ENCODE measurements around the gene PLXNA1.

DNA sequence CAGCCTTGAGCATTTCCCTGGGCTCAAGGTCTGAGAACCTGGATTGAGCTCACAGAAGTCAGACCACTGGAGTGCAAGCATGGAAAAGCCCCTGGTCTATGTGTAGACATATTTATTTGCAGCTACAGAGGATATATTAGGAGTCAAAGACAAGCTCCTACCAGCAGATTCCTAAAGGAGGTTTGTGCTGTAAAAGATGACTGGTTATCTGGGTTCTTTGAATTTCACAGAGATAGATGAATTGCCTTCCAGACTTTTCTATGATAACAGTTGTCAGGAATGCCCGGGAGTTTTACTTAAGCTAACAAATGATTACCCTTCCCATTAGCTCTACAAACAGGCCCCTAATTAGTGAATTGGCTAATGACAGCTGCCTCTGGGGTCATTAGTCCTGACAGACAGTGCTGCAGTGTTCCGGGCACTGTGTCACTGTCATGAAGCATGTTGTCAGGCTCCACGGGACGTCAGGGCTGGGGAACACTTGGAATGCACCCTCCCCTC is 48.8 kb upstream of the PLXNA1 start:
- TF ChIP-seq YY1 (IDR thresholded peaks at IDR 0.05; ENCODE audit: low read depth) (no peak), TCF12 (IDR thresholded peaks at IDR 0.05; ENCODE audit: low read depth) (no peak), TEAD4 (IDR thresholded peaks at IDR 0.05) (no peak), EGR1 (IDR thresholded peaks at IDR 0.05) (no peak), RAD21 (IDR thresholded peaks at IDR 0.05; ENCODE audit: low read depth) (no peak), EP300 (IDR thresholded peaks at IDR 0.05; ENCODE audit: borderline replicate concordance) (no peak), NFIC (IDR thresholded peaks at IDR 0.05) (no peak), TAF1 (IDR thresholded peaks at IDR 0.05; ENCODE audit: low read depth) (no peak)
- TF ChIP-seq, protein P1, sequence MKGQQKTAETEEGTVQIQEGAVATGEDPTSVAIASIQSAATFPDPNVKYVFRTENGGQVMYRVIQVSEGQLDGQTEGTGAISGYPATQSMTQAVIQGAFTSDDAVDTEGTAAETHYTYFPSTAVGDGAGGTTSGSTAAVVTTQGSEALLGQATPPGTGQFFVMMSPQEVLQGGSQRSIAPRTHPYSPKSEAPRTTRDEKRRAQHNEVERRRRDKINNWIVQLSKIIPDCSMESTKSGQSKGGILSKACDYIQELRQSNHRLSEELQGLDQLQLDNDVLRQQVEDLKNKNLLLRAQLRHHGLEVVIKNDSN (IDR thresholded peaks at IDR 0.05) = no peak
- TF ChIP-seq, protein P2, sequence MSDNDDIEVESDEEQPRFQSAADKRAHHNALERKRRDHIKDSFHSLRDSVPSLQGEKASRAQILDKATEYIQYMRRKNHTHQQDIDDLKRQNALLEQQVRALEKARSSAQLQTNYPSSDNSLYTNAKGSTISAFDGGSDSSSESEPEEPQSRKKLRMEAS (IDR thresholded peaks at IDR 0.05) = no peak
- TF ChIP-seq, protein P3, sequence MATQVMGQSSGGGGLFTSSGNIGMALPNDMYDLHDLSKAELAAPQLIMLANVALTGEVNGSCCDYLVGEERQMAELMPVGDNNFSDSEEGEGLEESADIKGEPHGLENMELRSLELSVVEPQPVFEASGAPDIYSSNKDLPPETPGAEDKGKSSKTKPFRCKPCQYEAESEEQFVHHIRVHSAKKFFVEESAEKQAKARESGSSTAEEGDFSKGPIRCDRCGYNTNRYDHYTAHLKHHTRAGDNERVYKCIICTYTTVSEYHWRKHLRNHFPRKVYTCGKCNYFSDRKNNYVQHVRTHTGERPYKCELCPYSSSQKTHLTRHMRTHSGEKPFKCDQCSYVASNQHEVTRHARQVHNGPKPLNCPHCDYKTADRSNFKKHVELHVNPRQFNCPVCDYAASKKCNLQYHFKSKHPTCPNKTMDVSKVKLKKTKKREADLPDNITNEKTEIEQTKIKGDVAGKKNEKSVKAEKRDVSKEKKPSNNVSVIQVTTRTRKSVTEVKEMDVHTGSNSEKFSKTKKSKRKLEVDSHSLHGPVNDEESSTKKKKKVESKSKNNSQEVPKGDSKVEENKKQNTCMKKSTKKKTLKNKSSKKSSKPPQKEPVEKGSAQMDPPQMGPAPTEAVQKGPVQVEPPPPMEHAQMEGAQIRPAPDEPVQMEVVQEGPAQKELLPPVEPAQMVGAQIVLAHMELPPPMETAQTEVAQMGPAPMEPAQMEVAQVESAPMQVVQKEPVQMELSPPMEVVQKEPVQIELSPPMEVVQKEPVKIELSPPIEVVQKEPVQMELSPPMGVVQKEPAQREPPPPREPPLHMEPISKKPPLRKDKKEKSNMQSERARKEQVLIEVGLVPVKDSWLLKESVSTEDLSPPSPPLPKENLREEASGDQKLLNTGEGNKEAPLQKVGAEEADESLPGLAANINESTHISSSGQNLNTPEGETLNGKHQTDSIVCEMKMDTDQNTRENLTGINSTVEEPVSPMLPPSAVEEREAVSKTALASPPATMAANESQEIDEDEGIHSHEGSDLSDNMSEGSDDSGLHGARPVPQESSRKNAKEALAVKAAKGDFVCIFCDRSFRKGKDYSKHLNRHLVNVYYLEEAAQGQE (IDR thresholded peaks at IDR 0.05; ENCODE audit: low read depth) = no peak

Data from Ishikawa (cell line).